GM18951 (cell line): ENCODE data around the gene NKD1.

Experiments
- POLR2A ChIP-seq: IDR thresholded peaks from 4 replicates; pipeline ENCODE4 v1.6.1; 2011; ENCODE audit warnings: mild to moderate bottlenecking; ENCODE audit not compliant: insufficient read length, insufficient read depth; ENCODE audit errors: extremely low read depth
- in situ Hi-C: fragments of 300-500 bp; cut with MboI; formaldehyde crosslinking; loops from one replicate; pipeline ENCODE4 v1.12.0; 2022; ENCODE audit warnings: low sequenced_read_pairs, mixed read lengths, inconsistent platforms; ENCODE audit not compliant: unreplicated experiment

NKD1 gene

DNA sequence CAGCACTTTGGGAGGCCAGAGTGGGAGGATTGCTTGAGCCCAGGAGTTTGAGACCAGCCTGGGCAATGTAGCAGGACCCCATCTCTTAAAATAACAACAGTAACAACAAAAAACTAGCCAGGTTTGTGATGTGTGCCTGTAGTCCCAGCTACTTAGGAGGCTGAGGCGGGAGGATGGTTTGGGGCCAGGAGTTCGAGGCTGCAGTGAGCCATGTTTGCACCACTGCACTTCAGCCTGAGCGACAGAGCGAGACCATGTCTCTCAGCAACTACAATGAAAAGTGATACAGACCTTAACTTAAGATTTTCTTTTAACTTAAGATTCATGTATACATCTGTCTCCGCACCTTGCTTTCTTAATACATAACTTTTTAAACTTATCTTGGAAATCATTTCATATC lies 17.2 kb downstream of the NKD1 start:
- no peak for TF ChIP-seq POLR2A
- in situ Hi-C loops, result no loop called here

DNA sequence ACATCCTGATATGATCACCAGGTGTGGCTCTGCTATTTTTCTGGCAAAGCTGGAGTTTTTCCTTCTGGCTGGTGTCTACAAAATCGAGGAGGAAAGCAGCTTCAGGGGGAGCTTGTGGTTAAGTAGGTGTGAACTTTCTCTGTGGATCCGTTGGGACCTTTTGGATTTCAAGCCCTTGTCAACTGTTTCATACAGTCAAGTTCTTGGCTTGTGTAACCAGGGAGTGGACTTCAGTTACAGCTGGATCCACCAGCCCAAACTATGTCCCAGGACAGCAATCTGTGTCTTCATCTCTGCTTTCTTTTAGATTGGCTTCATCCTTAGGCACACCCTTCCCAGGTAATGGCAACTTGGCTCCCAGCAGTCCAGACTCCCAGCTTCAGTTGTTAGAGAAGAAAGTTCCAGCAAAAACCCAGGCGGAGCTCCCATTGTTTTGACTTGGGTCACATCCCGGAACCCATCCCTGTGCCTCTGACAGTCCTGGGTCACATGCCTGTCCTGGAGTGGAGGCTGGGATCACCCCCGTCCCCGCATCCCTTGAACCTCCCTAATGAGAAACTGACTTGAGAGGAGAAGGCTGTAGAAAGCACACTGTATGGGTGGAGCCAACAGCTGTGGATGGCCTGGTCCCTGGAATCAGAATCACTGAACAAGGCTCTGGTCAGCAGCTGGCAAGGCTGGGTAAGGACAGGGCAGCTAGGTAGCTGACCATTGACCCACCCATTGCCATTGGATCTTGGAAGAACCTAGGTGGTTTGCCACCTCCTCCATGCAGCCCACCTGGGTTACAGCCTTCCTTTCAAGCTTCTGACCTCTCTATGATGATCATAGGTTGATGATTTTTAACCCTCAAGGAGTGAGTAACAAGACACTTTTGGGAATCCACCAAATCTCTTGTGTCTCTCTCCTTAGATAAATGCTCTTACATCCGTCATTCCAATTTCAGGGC lies 18.1 kb downstream of the NKD1 start:
- TF ChIP-seq POLR2A, result no peak
- in situ Hi-C loops, result no loop called here

DNA sequence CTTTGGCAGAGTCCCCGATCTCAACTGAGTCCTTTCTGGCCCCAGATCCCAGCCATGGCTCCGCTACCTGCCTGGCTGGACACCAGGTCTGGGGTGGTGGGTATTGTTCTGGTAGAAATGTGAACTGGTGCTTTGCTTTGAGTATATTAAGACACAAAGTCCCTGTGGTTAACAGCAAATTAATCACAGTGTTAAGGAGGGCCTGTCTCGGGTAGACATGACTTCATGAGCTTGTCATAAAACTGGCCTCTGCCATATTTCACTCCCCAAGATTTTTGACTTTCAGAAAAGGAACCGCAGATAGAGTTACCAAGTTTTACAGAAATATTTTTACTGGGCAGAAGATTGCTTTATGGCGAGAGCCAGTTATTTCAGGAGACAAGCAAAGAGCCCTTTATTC lies 19.5 kb downstream of the NKD1 start:
- TF ChIP-seq POLR2A, result no peak
- in situ Hi-C loops, result no loop called here

DNA sequence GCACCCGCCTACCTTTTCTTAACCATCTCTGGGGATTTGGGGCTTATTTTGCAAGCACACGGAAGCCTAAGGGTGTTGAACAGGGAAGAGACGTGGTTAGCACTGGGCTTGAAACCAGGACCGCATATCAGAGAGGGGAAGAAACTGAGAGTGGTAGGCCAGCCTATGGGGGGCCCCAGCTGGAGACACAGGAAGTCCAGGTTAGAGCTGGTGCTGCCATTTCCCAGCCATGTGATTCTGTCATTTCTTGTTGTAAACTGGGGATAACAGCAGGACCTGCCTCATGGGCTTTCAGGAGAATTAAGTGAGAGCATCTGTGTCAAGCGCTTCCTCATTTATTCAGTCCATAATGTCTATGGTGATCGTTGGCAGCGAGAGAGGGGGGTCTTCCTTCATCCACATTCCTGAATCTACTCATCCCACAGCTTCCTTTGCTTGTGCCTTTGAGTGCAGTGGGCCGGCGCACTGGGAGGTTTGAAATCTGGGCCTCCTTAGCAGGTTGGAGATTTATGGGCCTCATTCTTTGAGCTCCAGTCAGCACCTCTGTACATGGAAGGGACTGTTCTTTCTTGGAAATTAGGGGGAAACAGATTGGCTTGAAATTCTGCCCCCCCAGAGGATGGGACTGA lies 20.1 kb downstream of the NKD1 start:
- no peak for TF ChIP-seq POLR2A
- in situ Hi-C loops, result no loop called here

DNA sequence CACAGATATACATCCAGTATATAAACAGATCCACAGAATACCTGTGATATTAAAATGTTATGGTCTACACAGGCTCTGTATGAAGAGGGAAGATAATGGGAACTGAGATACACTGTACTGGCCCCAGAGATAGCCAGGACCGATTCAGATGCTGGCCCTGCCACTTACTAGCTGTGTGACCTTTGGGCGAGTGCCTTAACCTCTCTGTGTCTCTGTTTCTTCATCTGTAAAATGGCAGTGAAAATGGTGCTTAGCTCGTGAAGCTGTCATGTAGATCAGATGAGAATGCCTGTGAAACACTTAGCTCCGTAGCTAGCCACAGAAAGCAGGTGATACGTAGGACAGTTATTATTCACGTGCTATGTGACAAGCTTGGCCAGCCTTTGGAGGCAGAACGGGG lies 22.2 kb downstream of the NKD1 start:
- in situ Hi-C loops, result no loop called here
- no peak for TF ChIP-seq POLR2A

DNA sequence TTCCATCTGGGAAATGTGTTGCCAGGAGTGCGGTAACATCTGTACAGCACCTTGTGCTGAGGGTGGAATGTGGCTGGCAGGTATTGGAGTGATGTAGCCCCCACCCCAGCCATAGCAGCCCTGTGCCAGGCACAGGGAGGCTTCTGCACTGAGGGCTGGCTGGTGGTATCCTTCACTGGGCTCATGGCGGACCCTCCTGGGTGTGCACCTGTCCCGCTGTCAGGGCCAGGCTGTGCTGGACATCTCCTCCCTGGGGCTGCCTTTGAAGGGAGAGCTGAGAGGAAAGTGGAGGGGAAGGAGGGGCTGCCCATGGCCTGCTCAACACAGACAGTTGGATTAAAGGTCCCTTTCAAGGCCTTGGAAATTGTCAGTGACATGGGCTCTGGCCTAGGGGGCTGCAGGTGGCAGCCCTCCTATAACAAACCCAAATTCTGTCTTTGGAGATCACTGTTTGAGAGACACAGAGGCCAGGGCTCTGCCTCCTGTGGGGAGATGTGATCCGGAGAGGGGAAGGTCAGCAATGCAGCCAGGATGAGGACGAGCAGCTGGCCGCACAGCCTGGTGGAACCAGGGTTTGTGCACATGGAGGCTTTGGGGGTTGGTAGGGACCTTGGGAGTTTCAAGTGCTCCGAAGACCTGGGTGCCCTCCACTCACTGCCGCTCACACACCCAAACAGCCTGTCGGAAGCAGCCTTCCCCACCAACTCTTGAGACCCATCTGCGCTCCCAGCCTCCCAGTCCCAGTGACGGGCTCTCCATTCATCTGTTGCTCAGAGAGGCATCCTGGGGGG lies 22.8 kb downstream of the NKD1 start:
- in situ Hi-C loops, result no loop called here
- no peak for TF ChIP-seq POLR2A

DNA sequence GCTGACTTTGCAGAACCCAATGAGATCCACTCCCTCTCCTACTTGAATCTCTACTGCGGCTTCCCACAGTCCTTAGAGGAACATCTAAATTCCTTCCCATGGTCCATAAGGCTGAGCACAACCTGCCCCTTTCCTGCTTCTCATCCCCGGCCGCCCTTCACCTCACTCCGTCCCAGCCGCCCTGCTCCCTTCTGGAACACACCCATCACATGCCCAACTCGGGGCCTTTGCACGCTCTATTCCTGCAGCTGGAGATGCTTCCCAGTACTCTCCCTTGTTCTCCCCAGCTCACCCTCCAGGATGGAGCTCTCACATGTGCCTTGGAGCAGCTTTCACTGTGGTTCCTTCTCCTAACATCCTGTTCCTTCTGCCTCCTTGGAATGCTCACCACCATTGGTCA lies 23.6 kb downstream of the NKD1 start:
- TF ChIP-seq POLR2A, result no peak
- in situ Hi-C loops, result no loop called here

DNA sequence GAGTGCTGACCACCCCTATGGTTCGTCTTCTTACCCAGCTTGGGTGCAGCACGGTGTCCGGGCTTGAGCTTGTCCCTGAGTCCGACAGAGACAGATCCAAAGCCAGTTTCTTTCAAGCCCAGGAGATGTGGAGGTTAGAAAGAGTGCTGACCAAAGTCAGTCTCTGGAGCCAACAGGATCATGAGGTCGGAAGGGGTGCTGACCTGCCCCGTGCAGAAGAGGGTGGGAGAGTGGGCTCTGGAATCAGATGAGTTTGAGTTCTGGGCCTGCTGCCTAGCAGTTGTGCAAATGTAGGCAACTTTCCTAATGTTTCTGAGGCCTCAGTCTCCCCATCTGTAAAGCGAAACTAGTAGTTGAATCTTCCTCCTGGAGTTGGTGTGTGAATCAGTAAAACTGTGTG lies 24.5 kb downstream of the NKD1 start:
- no peak for TF ChIP-seq POLR2A
- in situ Hi-C loops, result no loop called here

DNA sequence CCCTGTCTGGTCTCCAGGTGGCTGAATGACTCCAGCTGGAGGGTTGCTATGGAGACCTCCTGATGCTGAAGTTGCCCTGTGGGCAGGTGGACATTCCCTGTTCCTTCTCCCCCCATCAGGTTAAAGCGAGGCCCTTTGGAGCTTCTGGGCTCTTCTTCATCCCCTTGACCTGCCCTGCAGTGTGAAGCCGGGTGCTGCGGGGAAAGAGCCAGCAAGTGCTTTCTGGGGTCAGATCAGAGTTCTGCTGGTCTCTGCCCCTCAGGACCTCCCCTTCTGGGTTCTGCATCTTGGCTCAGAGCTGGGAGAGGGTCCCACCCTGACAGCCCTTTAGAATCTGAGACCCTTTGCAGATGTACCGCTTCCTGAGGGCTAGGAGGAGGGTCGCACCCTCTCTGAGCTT lies 25.1 kb downstream of the NKD1 start:
- TF ChIP-seq POLR2A, result no peak
- in situ Hi-C loops, result no loop called here

DNA sequence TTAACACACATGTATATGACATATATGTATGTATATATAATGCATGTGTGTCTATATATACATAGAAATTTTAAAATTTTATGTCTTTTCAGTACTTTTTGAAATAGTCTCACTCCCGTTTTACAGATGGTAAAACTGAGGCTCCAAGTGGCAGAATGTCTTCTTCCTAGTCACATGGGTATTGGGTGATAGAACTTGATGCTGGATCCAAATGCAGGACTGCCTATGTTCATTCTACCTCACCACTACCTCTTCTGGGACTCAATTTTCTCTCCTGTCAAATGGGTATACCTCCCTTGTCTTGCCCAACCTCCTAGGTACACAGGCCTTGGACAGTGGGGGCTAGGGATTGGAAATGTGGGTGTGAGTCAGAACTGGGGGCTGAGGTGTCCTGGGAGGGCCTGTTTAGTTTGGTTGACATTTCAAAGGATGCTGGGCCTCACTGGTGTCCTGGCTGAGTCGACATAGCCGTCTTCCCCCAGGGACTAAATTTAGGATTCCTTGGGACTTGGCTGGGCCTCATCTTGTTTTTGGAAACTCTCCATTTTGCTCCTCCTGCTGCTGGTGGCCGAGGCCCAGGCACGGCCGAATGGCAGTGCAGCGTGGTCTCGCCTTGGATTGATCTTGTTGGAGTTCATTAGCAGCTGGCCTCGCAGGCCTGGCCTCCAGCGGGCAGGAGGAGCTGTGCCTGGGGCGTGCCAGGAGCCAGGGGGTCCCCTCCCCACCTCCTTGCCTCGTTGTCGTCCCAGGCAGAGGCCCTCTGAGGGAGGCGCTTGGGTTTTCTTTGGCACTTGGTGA lies 25.9 kb downstream of the NKD1 start:
- in situ Hi-C loops, result no loop called here

DNA sequence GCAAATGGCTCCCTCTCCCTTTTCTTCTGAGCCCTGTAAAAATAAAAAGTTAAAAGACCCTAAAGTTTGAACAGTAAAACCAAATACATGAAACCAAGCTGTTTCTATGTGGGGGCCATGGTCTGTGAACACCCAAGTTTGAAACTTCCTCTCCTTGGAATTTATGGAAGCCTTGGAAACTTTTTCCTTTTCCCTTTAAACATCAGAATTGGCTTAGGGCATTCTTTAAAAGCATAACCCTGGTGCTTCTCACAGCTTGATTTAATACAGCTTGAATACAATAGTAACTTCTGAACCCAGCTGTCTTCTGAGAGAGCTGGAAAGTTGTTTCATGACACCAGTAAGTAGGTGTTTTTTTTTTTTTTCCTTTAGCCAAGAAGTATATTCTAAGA lies 26.5 kb downstream of the NKD1 start:
- TF ChIP-seq POLR2A, result no peak
- in situ Hi-C loops, result no loop called here

More for the DNA sequence above, 25.9 kb downstream of the NKD1 start:
- TF ChIP-seq POLR2A, result no peak

DNA sequence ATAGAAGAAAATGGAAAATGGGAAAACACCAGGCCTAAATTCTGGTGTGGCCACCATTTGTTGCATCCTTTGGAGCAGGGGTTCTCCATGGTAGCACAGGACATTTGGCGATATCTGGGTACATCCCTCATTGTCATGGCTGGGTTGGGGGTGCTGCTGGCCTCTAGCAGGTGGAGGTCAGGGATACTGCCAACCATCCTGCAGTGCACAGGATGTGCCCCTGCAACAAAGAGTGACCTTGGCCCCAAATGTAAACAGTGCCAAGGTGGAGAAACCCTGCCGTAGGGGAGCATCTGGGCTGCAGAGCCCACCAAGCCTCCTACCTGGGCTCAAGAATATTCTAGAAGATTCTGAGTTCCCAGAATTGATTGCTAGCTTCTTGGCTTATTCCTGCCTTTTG lies 27.5 kb downstream of the NKD1 start:
- in situ Hi-C loops, result no loop called here
- no peak for TF ChIP-seq POLR2A
